Measurements from ENCODE around the gene SMARCA4.

- no peak for TF ChIP-seq CTCF (IDR thresholded peaks at IDR 0.05)
- no peak for TF ChIP-seq EP300 (IDR thresholded peaks at IDR 0.05)
- no peak for TF ChIP-seq POLR2A (IDR thresholded peaks at IDR 0.05; ENCODE audit: low read depth)
- TF ChIP-seq POLR2AphosphoS5 (IDR thresholded peaks at IDR 0.05): no peak
These were observed 86.0 kb downstream of the SMARCA4 start for GRCh38 chr19:11046605-11047354.

All from esophagus muscularis mucosa (tissue), 4 donors.